Muscle of leg (tissue), 11 donors: Measurements from ENCODE around the gene RIPOR2. TPM values are rescaled to one million over a fixed set of nuclear protein-coding genes. Genes with fewer than 3 reads are reported as not detected.

Experiments used
- DNase-seq: peaks from one replicate; pipeline ENCODE4 v3.0.0; 2013
- H3K27ac ChIP-seq: one replicate; pipeline ENCODE4 v1.5.1; 2013; ENCODE audit warnings: mild to moderate bottlenecking, low read length, control low read depth
- H3K27me3 ChIP-seq: one replicate; pipeline ENCODE4 v1.6.1; 2013; ENCODE audit warnings: low read length; ENCODE audit not compliant: control insufficient read depth, insufficient read depth
- H3K36me3 ChIP-seq: one replicate; pipeline ENCODE4 v1.6.1; 2013; ENCODE audit warnings: low read length; ENCODE audit not compliant: control insufficient read depth, insufficient read depth
- H3K4me1 ChIP-seq: one replicate; pipeline ENCODE4 v1.6.1; 2013; ENCODE audit warnings: low read length; ENCODE audit not compliant: control insufficient read depth, insufficient read depth
- H3K4me3 ChIP-seq: one replicate; pipeline ENCODE4 v1.5.1; 2013; ENCODE audit warnings: low read length, control low read depth
- H3K9me3 ChIP-seq: replicated peaks from 2 replicates; pipeline ENCODE4 v1.6.1; 2013; ENCODE audit warnings: low read depth, low read length; ENCODE audit not compliant: control insufficient read depth
- WGBS: methylation state at CpG from one replicate; pipeline ENCODE4 v1.1.5; 2013; ENCODE audit warnings: missing lambda C conversion rate; ENCODE audit not compliant: insufficient coverage; 5-methylcytosine and 5-hydroxymethylcytosine counted together
- polyA plus RNA-seq, 8 donors: library from polyadenylated mRNA; unstranded; fragments of 120-200 nt; gene quantifications; one replicate each; pipeline versions ENCODE4 v1.2.1 to v1.2.3, GENCODE V29; 2013; ENCODE audit warnings: inconsistent platforms in 1 of 8, low replicate concordance in 1 of 8; ENCODE audit not compliant: insufficient read length in 8 of 8, insufficient read depth in 1 of 8
- total RNA-seq: library from RNA; stranded (reverse); fragments of 120-200 nt; gene quantifications from one replicate; pipeline ENCODE4 v1.2.4, GENCODE V29; 2013

The RIPOR2 gene
- total and polyA plus RNA-seq, 9 donors: 17.5 to 32.0 (median 25.6) TPM

DNA sequence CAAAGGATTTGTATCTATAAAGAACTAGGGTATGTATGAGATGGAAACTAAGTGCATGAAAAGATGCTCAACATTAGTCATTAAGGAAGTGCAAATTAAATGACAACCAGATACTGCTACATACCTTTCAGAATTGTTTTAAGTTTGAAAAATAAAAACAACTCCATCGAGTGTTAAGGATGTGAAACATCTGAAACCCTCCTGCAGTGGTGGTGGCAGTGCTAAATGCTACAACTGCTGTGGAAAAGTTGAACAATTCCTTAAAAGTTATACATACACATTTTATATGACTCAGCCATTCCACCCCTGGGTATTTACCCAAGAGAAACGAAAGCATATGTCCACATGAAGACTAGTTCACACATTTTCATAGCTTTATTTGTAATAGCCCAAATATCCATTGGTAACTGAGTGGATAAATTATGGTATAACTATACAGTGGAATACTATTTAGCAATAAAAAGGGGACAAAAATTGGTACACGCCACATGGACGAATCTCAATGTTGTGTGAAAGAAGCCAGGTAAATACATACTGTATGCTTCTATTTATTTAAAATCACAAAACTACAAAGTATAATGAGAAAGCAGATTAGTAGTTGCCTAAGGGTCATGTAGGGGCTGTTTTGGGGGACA is 147.6 kb downstream of the RIPOR2 start:
- Histone ChIP-seq H3K36me3 (peaks cover 12% of the 10 kb centered on the region), H3K27me3 (no peaks in the 10 kb centered on the region), H3K27ac (no peak overlapping the region), H3K4me1 (no peaks in the 10 kb centered on the region), H3K4me3 (no peak overlapping the region), H3K9me3 (no peaks in the 10 kb centered on the region)
- DNase-seq: no peak
- WGBS: no CpG with 5 or more reads among the region's 4 CpGs

- no peak overlapping the region for H3K27ac ChIP-seq
- no peaks in the 10 kb centered on the region for H3K27me3 ChIP-seq
- WGBS: no CpG with 5 or more reads among the region's 4 CpGs
- no peak for DNase-seq
- H3K4me3 ChIP-seq: no peak overlapping the region
- peaks cover 6% of the 10 kb centered on the region for H3K36me3 ChIP-seq
- H3K9me3 ChIP-seq: no peaks in the 10 kb centered on the region
- H3K4me1 ChIP-seq: peaks cover 9% of the 10 kb centered on the region
Observed at GRCh38 chr6:24780206-24780605, 155.6 kb downstream of the RIPOR2 start.

DNA sequence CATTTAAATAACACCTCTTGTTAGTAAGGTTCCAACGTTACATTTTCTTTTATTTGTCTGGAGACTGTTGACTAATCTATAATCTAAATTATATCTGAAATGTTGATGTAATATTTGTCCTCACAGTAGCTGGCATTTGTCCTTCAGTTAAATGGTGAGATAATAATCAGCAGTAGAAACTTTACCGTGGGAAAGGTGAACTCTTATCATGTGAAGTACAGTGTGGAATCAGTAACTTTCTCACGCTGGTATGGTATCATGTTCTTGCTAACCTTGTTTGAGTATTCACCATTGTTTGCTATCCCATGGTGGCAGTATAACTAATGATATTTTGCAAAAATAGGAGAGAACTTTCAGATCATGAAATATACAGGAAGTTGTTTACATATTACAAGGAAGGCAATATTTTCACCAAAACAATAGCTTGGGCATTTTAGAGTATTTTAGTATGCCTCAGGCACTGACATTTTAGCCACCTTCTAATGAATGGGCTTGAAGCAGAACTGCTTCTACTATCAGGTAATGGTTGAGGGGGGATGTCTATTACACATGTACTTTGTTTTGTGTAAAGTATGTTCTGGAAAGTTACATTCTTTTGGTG is 156.2 kb downstream of the RIPOR2 start:
- 93% methylated on average over 2 of the region's 3 CpGs for WGBS
- Histone ChIP-seq H3K9me3 (no peaks in the 10 kb centered on the region), H3K36me3 (peaks cover 6% of the 10 kb centered on the region), H3K4me3 (no peak overlapping the region), H3K4me1 (peaks cover 9% of the 10 kb centered on the region), H3K27me3 (no peaks in the 10 kb centered on the region), H3K27ac (no peak overlapping the region)
- DNase-seq: no peak

- H3K27me3 ChIP-seq: no peaks in the 10 kb centered on the region
- peaks cover 6% of the 10 kb centered on the region for H3K36me3 ChIP-seq
- no peaks in the 10 kb centered on the region for H3K9me3 ChIP-seq
Observed at GRCh38 chr6:24778878-24779277, 156.9 kb downstream of the RIPOR2 start.

GRCh38 chr6:24778121-24778520 is 157.6 kb downstream of the RIPOR2 start:
- H3K9me3 ChIP-seq: no peaks in the 10 kb centered on the region
- H3K27ac ChIP-seq: no peak overlapping the region
- H3K27me3 ChIP-seq: no peaks in the 10 kb centered on the region
- 100% methylated on average over 1 of the region's 1 CpG for WGBS
- H3K4me3 ChIP-seq: no peak overlapping the region
- DNase-seq: no peak
- H3K36me3 ChIP-seq: peaks cover 6% of the 10 kb centered on the region
- H3K4me1 ChIP-seq: peaks cover 9% of the 10 kb centered on the region

More at GRCh38 chr6:24778878-24779277, 156.9 kb downstream of the RIPOR2 start:
- Histone ChIP-seq H3K27ac (no peak overlapping the region), H3K4me3 (no peak overlapping the region), H3K4me1 (peaks cover 9% of the 10 kb centered on the region)
- DNase-seq: no peak

DNA sequence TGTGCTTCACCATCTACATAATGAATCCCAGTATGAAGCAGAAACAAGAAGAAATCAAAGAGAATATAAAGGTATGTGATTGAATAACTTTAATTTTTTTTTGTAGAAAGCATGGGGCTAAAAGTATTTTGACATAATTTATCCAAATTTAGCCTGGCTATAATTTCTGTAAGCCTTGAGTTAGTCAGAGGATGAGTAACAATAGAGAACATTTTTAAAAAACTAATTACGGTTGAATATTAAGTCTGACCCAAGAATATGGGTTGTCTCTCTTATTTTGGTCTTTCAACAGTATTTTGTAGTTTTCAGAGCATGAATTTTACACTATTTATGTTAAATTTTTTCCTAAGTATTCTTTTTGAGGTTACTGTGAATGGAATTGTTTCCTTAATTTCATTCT is 158.5 kb downstream of the RIPOR2 start:
- no peaks in the 10 kb centered on the region for H3K9me3 ChIP-seq
- no peak overlapping the region for H3K27ac ChIP-seq
- DNase-seq: no peak
- no CpG with 5 or more reads among the region's 1 CpG for WGBS
- H3K36me3 ChIP-seq: peaks cover 6% of the 10 kb centered on the region
- peaks cover 9% of the 10 kb centered on the region for H3K4me1 ChIP-seq
- H3K27me3 ChIP-seq: no peaks in the 10 kb centered on the region
- no peak overlapping the region for H3K4me3 ChIP-seq

- Histone ChIP-seq H3K27me3 (no peaks in the 10 kb centered on the region), H3K27ac (peak overlapping the region; percentile 97), H3K9me3 (no peaks in the 10 kb centered on the region), H3K4me1 (peaks cover 9% of the 10 kb centered on the region), H3K4me3 (peak overlapping the region; percentile 82), H3K36me3 (no peaks in the 10 kb centered on the region)
- 1% methylated on average over 10 of the region's 20 CpGs for WGBS
- no peak for DNase-seq
Observed at GRCh38 chr6:24775520-24776058, 160.2 kb downstream of the RIPOR2 start.

GRCh38 chr6:24774696-24775519 is 160.9 kb downstream of the RIPOR2 start, which contains the start of gene GMNN:
Gene GMNN (plus strand): TSS chr6:24774937. CDS start chr6:24777247, 2,310 bp downstream.
- Histone ChIP-seq H3K4me3 (peak within 1 kb of the TSS; percentile 82), H3K36me3 (no peaks in the 10 kb centered on the region), H3K4me1 (peaks cover 9% of the 10 kb centered on the region), H3K27ac (peak within 1 kb of the TSS; percentile 97), H3K27me3 (no peaks in the 10 kb centered on the region), H3K9me3 (no peaks in the 10 kb centered on the region)
- DNase-seq: peak; percentile 99
- WGBS: under 1% methylated on average over 69 of the region's 75 CpGs

DNA sequence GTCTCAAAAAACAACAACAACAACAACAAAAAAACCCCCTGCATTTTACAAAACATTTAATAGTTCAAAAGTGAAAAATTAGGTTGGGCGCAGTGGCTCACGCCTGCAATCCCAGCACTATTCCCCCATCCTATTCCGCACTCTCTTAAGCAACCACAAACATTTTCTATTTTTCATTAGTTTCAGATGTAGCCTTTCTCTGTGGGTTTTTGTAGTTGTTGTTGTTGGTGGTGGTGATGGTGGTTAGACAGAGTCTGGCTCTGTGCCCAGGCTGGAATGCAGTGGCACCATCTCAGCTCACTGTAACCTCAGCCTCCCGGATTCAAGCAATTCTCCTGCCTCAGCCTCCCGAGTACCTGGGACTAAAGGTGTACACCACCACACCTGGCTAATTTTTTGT is 167.4 kb downstream of the RIPOR2 start:
- no peaks in the 10 kb centered on the region for H3K27me3 ChIP-seq
- H3K9me3 ChIP-seq: no peaks in the 10 kb centered on the region
- DNase-seq: no peak
- no peaks in the 10 kb centered on the region for H3K36me3 ChIP-seq
- no peaks in the 10 kb centered on the region for H3K4me1 ChIP-seq
- no CpG with 5 or more reads among the region's 5 CpGs for WGBS
- H3K27ac ChIP-seq: no peak overlapping the region
- no peak overlapping the region for H3K4me3 ChIP-seq
